GM19240 (cell line): ENCODE measurements around the gene LRMDA.

Experiments
- DNase-seq: peaks from one replicate; pipeline ENCODE4 v3.0.0; 2011; ENCODE audit warnings: low spot score; ENCODE audit not compliant: insufficient read length

LRMDA gene

DNA sequence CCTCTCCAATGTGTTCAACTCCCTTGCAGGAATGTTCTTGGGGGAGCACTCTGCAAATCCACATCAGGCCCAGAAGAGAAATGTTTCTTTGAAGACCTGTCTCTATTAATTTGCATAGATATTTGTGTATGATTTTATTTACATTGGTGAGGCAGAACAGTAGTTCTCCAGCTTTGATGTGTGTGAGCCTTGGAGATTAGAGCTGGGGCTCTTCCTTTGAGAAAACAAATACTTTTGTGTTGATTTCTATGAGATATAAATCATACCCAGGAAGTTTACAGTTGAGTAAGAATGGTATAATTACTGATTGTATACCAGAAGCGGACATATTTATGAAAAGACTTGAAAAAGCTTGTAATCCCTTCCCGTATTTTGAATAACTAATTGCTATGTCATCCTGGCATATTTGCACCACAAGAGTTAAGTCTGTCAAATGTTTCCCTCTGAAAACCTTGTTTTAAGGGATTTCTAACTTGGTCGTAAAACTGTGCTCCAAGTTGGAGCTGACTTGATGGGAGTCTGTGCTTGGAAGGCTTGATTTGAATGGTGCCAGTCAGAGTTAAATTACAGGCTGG is 468.5 kb downstream of the LRMDA start:
- no peak for DNase-seq

DNA sequence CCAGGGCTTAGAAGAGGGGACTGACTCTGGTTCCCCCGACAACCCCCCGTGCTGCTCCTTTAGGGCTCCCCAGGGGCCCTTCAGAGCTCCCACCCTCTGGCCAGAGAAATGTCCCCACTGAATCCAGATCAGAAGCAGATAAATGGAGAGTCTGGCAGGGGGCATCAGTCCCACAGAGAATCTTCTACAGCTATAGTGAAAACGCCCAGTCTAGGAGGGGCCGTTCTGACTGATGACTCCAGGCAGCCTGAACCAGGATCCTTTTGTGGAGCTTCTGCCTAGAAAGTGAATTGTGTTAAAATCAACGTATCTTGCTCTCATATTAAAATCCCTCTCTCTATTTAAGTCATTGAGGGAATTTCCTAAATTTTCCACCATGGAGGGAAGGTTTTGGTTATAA is 471.4 kb downstream of the LRMDA start:
- DNase-seq: no peak

DNA sequence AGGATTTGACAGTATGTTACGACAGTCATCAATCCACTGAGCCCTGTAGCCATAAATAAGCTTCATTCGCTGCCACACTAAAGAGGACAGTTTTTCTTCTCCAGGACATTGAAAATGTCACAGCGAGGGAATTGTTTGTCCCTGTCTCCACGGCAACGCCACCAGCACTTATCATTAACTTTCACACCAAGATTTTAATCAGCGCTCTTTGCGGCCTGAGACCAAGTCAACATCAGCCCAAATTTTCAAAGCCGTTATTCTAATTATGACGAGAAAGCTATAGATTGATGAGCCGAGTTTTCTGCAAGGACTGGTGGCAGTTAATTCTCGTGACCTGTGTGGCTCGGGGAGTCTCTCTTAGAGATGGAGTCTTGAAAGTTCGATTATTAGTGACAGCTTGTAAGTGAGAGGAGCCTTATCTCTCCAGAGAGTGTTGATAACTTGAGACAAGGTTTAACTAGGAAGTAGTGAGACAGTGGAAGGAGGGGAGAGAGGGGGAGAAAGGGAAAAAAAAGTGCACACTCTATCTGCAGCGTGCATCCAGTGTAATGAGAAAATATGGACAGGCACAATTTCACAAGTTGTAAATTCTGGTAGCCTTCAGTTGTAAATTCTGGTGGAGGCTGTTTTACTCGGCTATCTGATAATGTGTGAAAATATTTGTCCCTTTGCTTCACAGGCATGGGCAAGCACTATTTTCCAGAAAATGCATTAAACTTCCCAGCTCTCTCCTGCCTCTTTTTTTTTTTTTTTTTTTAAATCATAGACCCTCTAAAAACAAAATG is 473.3 kb downstream of the LRMDA start:
- no peak for DNase-seq

DNA sequence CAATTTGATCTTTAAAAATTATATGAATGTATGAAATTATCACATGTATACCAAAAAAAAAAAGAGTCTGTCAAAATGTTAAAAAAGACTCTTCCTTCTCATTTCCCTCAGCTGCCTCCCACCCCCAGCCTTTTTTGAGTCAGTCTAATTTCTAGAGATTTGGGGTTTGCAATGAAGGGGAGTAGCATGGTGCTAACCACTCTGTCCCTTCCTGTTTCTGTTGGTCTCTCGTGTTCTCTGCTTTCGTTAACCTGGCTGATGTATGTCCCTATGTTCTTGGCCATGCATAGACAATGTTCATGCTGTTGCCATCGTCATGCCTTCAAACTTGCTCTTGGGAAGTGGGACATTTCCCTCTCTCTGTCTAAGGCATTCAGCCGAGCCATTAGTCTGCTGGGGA is 474.1 kb downstream of the LRMDA start:
- DNase-seq: no peak

DNA sequence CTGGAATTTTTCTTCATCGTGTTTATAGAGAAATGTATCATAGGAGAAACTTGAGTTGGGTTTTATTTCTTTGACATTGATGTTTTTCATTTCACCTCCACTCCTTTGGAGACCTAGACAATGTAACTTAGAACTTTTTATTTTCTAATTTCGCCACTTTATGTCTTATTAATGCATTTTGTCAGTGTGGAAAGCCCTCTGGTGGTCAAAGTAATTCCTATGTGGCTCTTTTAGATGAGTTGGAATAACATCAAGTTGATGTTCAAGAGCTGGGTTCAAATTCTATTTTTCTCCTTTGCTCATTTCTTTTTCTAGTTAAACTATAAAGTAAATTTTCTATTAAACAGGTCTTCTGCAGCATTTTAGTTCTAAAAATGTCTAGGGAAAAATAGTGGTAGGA is 478.6 kb downstream of the LRMDA start:
- no peak for DNase-seq

DNA sequence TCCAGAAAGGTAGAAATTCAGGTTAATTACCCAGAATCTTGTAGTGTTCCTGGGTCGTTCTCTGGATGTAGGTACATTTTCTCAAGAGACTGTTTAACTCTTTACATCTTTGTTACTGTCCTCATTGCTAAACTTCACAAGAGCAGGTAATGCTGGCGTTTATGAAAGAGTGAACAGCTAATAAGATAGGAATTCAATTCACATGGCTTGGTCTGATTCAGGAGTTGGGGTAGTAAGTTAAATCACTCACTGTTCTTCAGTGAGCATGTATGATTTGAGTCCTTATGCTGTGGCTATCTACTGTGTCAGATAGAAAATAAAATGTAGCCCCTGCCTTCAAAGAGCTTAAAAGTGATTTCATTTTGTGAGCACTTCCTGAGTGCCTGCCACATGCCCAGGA is 480.0 kb downstream of the LRMDA start:
- DNase-seq: no peak

DNA sequence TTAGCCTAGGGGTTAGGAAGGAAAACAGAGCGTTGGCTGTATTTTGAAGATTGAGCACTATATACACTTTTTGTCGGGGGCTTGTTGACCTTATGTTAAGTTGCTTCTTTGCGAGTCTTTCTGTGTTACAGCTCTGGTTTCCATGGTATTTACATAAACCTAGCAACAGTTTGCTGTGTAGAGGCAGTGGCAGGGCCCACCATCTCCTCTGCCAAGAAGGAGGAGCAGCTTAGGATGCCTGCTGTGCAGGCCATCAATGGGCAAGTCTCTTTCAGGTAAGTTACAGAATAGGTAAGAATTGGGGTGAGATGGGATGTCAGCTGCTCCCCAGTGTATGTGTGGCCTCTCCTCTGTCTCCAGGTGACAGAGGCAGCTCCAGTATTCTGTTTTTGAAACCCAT is 485.5 kb downstream of the LRMDA start:
- no peak for DNase-seq

DNA sequence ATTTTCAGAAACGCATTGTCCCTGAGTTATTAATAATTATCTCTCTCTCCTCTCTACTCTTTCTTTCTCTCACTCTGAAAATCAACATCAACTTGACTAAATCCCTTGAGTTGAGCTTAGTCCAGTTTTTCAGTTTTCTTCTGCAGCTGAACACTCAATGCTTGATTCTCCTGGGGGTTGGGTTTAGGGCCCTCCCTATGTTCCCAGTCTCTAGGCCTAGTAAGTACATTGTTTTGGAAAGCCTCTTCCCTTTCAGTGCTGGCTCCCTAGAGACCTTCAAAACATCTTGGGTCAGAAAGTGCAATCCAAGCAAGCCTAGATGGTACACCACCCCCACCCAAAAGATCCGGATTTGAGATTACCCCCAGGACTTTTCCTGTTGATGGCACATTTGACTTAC is 488.5 kb downstream of the LRMDA start:
- DNase-seq: no peak

DNA sequence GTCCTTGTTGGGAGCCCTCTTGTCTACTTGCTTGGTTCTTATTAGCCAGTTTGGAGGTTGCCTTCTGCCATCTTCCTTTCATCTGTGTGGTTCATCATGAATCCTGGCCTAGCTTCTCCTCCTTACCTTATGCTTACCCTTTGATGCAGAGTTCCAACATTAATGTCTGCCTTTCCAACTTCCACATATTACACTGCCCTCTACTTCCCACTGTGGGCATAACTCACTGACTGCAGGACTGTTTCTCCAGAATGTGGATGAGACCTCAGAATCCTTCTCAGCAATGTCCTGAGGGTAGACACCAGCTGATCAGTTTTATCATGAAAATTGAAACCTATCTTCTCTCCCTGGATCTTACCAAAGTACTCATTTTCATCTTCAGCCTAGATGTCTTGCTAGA is 491.0 kb downstream of the LRMDA start:
- no peak for DNase-seq

DNA sequence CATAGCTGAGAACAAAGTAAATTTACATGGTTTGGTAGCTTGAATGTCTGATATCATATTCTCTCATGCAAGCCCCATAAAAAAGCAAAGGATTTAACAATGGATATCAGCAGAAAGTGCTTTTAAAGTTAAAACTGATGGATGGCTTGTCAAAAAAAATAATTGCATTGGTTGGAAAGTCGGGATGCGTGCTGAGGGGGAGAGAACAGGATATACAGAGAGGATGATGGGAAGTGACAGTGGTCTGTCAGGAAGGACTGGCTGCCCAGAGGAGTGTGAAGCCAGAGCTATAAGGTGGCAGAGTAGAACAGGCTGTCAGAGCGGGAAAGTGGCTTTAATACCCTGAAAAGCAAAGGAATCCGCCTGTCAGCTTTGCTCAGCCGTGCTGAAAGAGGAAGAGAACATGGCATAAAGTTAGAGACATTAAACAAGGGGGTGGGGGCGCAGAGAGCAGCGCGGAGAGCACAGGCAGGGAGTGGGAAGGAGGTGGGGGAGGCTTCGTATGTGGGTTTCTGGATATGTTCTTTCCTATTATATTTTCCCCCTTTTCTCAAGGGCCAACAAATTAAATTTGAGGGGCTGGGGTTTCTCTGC is 493.0 kb downstream of the LRMDA start:
- DNase-seq: no peak

DNA sequence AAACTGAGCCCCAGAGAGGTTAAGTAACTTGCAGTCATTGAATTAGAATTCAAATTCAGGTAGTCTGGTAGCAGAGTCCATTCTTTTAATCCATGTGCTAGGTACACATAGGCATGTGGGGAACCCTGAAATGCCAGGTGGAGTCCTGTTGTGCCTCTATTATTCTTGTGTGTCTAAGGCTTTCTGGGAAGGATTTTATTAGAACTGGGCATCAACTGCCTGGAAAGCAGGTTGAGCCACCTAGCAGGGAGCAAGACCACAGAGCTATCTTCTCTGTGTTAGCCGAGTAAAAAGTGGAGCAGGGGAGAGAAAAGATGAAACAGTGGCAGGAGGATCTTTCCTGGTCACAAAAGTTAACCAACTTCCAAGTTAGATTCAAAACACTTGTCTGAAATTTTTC is 494.6 kb downstream of the LRMDA start:
- no peak for DNase-seq

DNA sequence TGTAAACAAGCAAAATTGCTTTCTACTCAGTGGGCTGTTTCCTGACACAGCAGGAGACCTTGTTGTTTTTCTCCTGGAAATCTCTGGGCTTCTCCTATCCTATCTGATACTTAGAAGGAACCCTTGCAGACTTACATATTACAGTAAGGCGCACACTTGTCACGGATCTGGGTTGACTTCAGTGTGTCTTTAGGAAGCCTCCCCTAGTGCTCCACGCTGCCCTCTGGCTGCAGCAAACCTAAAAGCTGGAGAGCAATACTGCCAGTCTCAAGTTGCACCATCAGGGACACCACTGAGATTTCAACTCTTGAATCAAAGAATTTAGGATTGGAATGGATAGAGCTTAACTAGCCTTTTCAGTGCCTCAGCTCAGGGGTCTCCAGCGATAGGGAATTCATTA is 495.3 kb downstream of the LRMDA start:
- DNase-seq: no peak

DNA sequence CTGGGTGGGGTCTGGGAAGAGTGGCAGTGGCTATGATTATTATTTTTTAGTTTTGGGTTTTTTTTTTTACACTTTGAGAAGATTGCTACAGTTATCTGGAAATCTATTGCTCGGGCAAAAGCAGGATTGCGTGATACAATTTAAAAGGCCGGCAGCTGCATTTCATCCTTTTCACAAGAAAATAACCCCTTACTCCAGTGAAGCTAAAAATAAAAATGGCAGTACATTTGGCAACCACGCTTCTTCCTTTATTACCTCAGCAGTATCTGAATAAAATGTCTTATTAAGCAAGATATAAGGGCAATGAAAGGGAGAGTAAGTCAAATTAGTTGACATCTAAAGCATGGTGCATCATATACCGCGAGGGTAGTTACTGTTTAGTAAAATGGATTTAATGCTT is 496.8 kb downstream of the LRMDA start:
- no peak for DNase-seq

DNA sequence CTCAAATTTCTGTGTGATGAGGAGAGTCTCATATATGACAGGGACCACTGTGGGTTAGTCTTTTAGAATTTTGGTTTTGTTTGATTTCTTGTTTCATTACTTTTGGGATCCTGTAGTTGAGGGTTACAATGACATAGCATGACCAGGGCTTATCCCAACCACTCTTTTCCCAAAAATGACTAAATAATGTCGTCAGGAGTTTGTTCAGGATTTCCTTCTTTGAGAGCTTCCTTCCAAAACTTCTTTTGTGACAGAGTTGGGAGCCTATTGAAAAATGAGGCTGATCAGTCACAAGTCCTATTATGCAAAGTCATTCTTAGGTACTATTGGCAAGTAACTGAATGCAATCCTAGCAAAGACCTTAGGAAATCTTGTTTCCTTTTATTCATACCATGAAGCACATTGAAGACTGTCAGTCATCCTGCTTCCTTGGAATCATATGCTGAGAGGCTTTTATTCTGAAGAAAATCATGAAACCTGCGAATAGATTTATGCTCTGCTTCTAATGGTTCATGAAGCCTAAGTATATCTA is 498.3 kb downstream of the LRMDA start:
- DNase-seq: no peak

DNA sequence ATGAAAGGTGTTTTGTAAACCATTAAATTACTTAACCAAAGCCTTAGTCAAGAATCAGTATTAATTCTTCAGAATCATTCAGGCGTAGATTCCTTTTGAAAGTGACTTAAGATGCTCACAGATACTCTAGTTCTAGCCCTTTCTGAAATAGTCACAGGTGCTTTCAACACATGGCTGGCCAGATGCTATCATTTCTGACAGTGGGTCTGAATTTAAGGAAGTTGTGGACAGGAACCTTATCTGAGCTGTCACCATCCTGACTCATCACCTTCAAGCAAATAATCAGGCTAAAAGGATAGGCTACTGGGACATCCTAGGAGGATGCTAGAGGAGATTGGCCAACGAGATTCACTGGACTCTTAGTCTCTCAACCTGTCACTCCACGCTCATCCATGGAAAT is 501.5 kb downstream of the LRMDA start:
- no peak for DNase-seq

DNA sequence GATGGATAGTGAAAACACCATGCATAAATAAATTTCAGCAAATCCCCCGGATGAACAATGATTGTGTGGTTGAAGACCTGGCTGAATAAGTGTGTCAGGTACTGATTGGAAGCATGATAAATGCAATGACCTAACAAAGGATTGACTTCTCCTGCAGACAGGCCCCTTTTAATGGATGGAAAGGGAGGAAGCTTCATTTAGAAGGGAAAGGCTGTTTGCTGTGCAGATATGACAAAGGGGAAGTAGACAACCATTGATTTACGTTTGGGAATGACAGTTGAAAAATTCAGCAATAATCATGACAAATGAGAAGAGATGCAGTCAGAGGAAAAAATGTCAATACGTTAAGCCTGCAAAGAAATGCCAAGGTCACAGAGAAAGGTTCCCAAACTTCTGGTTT is 503.8 kb downstream of the LRMDA start:
- no peak for DNase-seq

DNA sequence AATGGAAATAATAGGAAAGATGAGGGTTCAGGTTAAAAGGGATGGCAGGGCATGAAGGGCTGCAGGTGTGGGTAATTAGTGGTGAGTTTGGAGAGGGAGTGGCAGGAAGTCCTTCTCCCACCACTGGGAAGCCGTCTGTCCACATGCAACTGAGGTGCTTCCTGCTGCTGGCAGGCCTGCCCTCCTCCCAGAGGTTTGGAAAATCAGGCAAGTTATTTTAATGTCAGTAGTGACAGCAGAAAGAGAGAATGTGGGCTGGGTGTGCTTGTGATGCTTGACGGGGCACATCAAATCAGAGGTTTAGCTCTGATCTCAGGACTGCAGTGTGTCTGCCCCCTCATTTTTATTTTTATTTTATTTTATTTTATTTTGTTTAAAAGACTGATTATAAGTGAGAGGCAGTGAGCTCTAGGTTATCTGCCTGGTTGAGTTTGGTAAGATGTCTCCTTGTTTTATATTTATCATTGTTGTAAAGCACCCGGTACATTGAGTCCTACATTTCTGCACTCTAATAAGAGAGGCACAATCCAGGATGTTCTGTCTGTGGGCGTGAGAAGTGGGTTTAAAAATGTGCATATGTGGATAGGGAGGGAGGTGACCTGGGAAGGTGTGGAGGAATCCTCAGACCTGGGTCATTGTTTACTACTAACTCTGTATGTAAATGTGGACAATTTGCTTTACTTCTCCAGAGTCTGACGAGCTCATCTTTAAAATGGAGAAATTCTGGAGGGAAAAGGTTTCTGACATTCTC is 504.4 kb downstream of the LRMDA start:
- no peak for DNase-seq

DNA sequence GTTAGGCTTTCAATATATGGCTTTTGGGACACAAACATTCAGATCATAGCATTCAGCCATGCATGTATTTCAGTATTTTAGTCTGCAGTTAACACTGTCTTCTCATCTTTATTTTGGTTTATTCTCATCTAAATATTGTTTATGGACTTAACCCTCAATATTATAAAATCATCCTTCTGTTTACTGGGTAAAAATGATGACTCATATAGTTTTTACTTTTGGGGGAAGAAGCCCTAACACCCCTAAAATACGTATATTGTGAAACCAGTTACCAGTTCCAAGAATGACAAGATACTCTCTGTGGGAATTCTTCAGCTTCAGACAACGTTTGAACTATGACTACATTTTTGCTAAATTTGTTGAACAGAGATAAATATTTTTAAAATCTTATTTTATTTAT is 505.4 kb downstream of the LRMDA start:
- no peak for DNase-seq

DNA sequence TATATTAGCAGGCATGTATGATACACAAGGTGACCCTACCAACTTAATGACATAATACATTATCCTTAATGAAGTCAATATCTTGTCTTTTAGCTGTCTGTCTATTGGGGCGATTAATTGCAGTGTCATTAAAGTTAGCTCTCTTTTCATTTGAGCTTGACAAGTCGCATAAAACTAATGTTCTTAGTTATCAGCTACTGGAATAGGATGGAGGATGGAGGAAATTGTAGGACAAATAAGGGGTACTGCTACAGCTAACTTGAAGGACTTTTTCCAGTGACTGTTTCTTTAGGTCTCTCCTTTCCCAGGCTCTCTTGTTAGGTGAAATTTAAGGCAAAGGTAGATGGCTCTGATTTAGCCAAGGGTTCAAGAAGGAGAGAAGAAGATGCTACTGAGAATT is 506.4 kb downstream of the LRMDA start:
- no peak for DNase-seq

DNA sequence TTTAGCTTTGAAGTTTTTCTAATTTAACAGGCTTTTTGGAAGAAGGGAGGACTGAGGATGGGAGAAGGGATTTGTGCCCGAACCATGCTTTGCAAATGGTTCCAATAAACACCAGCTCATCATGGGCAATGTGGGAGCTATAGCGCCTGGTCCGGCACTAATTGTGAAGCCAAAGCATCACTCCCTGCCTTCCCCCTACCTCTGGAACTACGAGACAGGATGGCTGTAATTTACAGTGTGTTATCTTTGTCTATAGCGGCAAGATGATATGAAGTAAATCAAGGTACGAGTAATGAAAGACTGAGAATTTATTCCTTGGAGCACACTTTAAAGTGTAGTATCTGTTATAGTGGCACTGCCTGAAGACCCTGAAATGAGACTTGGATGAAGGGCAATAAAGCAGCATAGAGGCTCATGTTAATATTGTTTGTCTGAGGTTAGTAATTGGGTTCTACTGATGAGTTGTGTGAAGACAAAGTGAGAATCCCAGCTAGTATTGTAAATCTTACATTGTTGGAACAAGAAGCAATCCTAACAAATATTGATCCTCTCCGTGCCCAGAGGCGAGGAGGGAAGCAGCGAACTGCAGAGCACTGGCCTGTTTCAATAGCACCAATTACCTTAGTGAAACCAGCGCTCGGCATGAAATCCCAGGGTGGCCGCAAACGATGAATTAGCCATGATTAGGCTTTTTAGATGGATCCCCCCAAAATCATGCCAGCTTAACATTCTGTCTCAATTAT is 507.1 kb downstream of the LRMDA start:
- no peak for DNase-seq

DNA sequence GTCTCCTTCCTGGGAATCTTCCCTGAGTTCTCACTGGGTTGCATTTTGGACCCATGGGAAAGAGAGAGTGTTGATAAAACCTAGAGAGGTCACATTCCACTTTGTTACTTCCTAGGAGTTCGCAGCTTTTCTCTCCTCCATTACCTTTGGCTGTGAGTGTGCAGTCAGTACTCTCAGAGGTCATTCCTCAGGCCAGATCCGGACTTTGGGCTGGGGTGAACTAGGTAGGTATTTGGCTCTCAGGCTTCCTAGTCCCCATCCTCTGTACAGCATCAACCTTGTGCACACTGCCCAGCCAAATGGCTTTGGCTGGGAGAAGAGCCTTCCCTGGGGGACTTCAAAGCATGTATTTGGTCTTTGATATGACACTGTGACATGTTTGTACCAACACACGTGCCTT is 508.1 kb downstream of the LRMDA start:
- DNase-seq: no peak
